Measurements from ENCODE around the gene SLC2A6. TPM values are rescaled to one million over a fixed set of nuclear protein-coding genes. Genes with fewer than 3 reads are reported as not detected.

Gene SLC2A6
- total RNA-seq, 2 donors from 2014 or later: 4.6 to 8.8 TPM

DNA sequence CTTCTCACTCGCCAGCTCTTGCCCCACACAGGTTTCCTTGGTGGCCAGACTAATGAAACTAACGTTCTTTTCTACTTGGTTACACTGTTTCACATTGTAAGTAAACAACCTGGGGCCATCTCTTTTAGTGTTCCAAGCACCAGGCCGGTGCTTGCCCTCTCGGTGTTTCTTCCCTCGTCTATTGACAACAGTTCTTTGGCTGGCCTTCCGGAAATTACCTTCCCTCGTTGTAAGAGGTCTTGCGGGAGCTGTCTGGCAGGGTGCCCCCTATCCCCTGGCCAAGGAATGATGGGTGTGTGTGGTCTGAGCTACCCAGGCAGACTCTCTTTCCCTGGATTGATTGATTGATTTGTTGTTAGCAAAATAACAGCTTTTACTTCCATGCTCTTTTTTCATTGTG, 46.8 kb upstream of the SLC2A6 start:
- TF ChIP-seq CTCF (IDR thresholded peaks at IDR 0.05): no peak
- ATAC-seq (ENCODE audit: insufficient number of reproducible peaks, low FRiP score, low read depth): no peak
- no peaks in the 10 kb centered on the region for H3K36me3 ChIP-seq
- no peaks in the 10 kb centered on the region for H3K9me3 ChIP-seq
- H3K27me3 ChIP-seq (replicated peaks; ENCODE audit: insufficient read depth): no peaks in the 10 kb centered on the region
- no peak overlapping the region for H3K4me3 ChIP-seq
- H3K27ac ChIP-seq: no peak overlapping the region
- peaks cover 17 to 22% of the 10 kb centered on the region in 2 donors for H3K4me1 ChIP-seq (ENCODE audit: control insufficient read depth in 1 of 2, low read depth in 2 of 2)
- no peak for DNase-seq (ENCODE audit: low spot score)

DNA sequence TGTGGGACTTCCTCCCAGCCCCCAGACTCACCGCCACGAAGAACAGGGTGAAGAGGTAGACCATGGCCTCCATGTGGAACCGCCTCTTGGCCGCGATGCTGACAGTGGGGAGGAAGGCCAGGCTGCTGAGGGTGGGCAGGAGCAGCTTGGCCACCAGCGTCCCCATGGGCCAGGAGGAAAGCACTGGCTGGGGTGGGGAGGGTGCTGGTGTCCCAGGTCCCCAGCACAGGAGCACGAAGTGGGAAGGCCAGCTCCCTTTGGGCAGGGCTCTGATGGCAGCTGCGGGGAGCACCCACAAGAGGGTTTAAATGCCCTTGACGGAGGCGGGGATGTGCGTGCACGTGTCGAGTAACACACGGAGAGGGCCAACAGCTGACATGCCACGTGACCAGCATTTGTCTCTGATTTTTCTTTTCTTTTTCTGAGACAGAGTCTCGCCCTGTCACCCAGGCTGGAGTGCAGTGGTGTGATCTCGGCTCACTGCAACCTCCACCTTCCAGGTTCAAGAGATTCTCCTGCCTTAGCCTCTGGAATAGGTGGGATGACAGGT, 45.9 kb upstream of the SLC2A6 start, which contains the start of gene MYMK:
Gene MYMK (minus strand): TSS at position 281 of the 550 bp plus-strand sequence. CDS start 115 bp downstream, at position 166.
- no peak for ATAC-seq (ENCODE audit: insufficient number of reproducible peaks, low FRiP score, low read depth)
- H3K4me3 ChIP-seq: no peak within 1 kb of the TSS
- no peak for TF ChIP-seq CTCF (IDR thresholded peaks at IDR 0.05)

DNA sequence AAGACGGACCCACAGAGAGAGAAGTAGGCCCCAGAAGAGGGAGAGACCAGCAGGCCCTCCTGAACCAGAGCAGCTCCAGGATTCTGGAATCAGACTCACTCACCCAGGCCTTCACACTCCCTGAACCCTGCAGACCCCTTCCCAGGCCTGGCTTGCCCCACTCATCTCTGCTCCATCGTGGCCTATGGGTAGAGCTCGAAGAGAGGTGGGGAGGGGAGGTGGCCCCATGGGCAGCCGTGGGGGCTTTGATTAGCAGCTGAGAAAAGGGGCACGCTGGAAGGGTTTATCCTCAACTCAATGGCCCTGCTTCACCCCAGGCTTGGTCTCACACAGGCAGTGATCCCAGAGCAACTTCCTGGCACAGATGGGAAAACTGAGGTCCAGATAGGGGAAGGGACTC, 45.2 kb upstream of the SLC2A6 start:
- ATAC-seq (ENCODE audit: insufficient number of reproducible peaks, low FRiP score, low read depth) (no peak), DNase-seq (ENCODE audit: low spot score) (no peak)
- no peak for TF ChIP-seq CTCF (IDR thresholded peaks at IDR 0.05)
- Histone ChIP-seq H3K4me1 (ENCODE audit: control insufficient read depth in 1 of 2, low read depth in 2 of 2) (peaks cover 17 to 22% of the 10 kb centered on the region in 2 donors), H3K27ac (no peak overlapping the region), H3K9me3 (no peaks in the 10 kb centered on the region), H3K36me3 (no peaks in the 10 kb centered on the region), H3K27me3 (replicated peaks; ENCODE audit: insufficient read depth) (no peaks in the 10 kb centered on the region), H3K4me3 (no peak overlapping the region)

More for the DNA sequence above, 45.9 kb upstream of the SLC2A6 start, which contains the start of gene MYMK:
- no peak within 1 kb of the TSS for H3K27ac ChIP-seq
- H3K4me1 ChIP-seq (ENCODE audit: control insufficient read depth in 1 of 2, low read depth in 2 of 2): peaks cover 17 to 22% of the 10 kb centered on the region in 2 donors
- H3K27me3 ChIP-seq (replicated peaks; ENCODE audit: insufficient read depth): no peaks in the 10 kb centered on the region
- no peaks in the 10 kb centered on the region for H3K9me3 ChIP-seq
- DNase-seq (ENCODE audit: low spot score): no peak
- no peaks in the 10 kb centered on the region for H3K36me3 ChIP-seq

GRCh38 chr9:133523106-133523505, 44.2 kb upstream of the SLC2A6 start:
- no peaks in the 10 kb centered on the region for H3K36me3 ChIP-seq
- DNase-seq (ENCODE audit: low spot score) (no peak), ATAC-seq (ENCODE audit: insufficient number of reproducible peaks, low FRiP score, low read depth) (no peak)
- H3K27ac ChIP-seq: no peak overlapping the region
- no peak for TF ChIP-seq CTCF (IDR thresholded peaks at IDR 0.05)
- peaks cover 15 to 16% of the 10 kb centered on the region in 2 donors for H3K4me1 ChIP-seq (ENCODE audit: control insufficient read depth in 1 of 2, low read depth in 2 of 2)
- no peaks in the 10 kb centered on the region for H3K9me3 ChIP-seq
- H3K4me3 ChIP-seq: no peak overlapping the region
- H3K27me3 ChIP-seq (replicated peaks; ENCODE audit: insufficient read depth): no peaks in the 10 kb centered on the region

DNA sequence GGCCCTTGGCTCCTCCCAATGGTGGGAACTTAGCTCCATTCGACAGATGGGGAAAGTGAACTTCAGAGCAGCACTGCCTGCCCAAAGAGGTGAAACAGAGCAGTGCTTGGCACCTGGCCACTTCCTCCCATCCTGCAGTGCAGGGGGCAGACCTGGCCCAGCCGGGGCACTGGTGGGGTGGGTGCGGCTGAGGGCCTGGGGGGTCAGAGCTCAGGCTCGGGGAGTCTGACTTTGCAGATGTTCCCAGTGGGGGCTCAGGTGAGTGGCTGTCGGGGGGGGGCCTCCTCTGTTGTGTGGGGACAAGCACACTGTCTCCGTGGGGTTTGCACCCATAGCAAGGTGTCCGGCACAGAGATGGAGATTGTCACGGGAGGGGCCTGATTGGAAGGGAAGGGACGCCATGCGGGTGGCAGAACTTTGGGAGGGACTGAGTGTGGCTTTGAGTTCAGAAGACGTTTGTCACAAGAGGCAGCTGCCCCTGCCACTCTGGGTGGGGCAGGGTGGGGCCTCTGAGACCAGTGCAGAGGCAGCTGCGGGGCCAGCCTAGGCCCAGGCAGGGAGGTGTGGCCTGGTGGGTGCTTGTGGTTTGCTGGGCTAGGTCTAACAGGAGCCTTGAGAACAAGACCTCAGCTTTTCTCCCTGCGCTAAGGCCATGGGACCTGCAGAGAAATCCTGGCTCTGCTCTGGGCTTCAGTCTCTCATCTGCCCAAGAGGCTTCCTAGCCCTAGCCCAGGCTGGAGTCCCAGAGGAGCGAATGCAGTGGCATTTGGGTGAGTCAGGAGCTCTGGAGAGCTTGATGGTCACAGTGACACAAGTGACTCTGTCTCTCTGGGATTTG, 43.4 kb upstream of the SLC2A6 start:
- no peak overlapping the region for H3K4me3 ChIP-seq
- TF ChIP-seq CTCF (IDR thresholded peaks at IDR 0.05): no peak
- DNase-seq (ENCODE audit: low spot score) (no peak), ATAC-seq (ENCODE audit: insufficient number of reproducible peaks, low FRiP score, low read depth) (no peak)
- H3K27me3 ChIP-seq (replicated peaks; ENCODE audit: insufficient read depth): no peaks in the 10 kb centered on the region
- peaks cover 7% of the 10 kb centered on the region in 2 donors for H3K4me1 ChIP-seq (ENCODE audit: control insufficient read depth in 1 of 2, low read depth in 2 of 2)
- H3K9me3 ChIP-seq: no peaks in the 10 kb centered on the region
- H3K27ac ChIP-seq: no peak overlapping the region
- H3K36me3 ChIP-seq: no peaks in the 10 kb centered on the region

All from thoracic aorta (tissue), 2 donors.